DOHH2 (cell line): ENCODE data around the gene GRPR.

Source experiments
- CTCF ChIP-seq: fragments of 200-600 bp; sonication (generic); IDR thresholded peaks from one replicate; pipeline ENCODE4 v1.5.1; 2014; ENCODE audit warnings: antibody characterized with exemption, mild to moderate bottlenecking, low read depth, low read length; ENCODE audit not compliant: poor library complexity, severe bottlenecking
- EZH2phosphoT487 ChIP-seq: fragments of 200-600 bp; sonication (generic); IDR thresholded peaks from 2 replicates; pipeline ENCODE4 v1.6.1; 2017; ENCODE audit warnings: borderline replicate concordance, mild to moderate bottlenecking, antibody characterized with exemption, low read length, moderate library complexity, mixed read lengths

GRCh38 chrX:16143968-16144367 is 20.6 kb downstream of the GRPR start:
- no peak for TF ChIP-seq CTCF
- no peak for TF ChIP-seq EZH2phosphoT487
